ENCODE measurements around the gene DCTN5.

GRCh38 chr16:23711785-23712184 is 70.5 kb downstream of the DCTN5 start:
- TF ChIP-seq CTCF (IDR thresholded peaks at IDR 0.05 in 8 of 11, conservative IDR thresholded peaks at IDR 0.05 in 3 of 11) = no peak
- TF ChIP-seq POLR2A (IDR thresholded peaks at IDR 0.05) = no peak
- TF ChIP-seq POLR2AphosphoS5 (IDR thresholded peaks at IDR 0.05) = no peak
